Stimulated activated naive B cell treated with anti-CD40 and anti-IgM and Interleukin-4, amounts not matched to agents 10 μg/mL and 1 μg/mL and 100 μg/mL, for 72 hours (primary cell): ENCODE measurements around the gene IMP3.
A peak's percentile ranks its signal among the peaks of the same experiment; 100 is the strongest.

Experiments
- ATAC-seq, 2 donors: fragments of 150-1000 bp; cut with Tn5 transposase; replicated peaks; 2 replicates each; pipeline ENCODE4 v1.10.0; 2021; ENCODE audit warnings: moderate library complexity in 1 of 2
- DNase-seq: peaks from one replicate; pipeline ENCODE4 v3.0.0; 2021
- H3K27ac Mint-ChIP-seq: one replicate; pipeline ENCODE4 v1.8.0; 2022; ENCODE audit warnings: mild to moderate bottlenecking, mixed read lengths
- H3K27me3 Mint-ChIP-seq, 2 donors: one replicate each; pipeline ENCODE4 v1.8.0; 2022; ENCODE audit warnings: mixed read lengths in 2 of 2
- H3K36me3 Mint-ChIP-seq, 2 donors: one replicate each; pipeline ENCODE4 v1.8.0; 2022; ENCODE audit warnings: mixed read lengths in 2 of 2, mild to moderate bottlenecking in 1 of 2
- H3K4me1 Mint-ChIP-seq, 2 donors: one replicate each; pipeline ENCODE4 v1.8.0; 2022; ENCODE audit warnings: mixed read lengths in 2 of 2, mild to moderate bottlenecking in 1 of 2
- H3K4me3 Mint-ChIP-seq, 2 donors: one replicate each; pipeline ENCODE4 v1.8.0; 2022; ENCODE audit warnings: mild to moderate bottlenecking in 2 of 2, mixed read lengths in 2 of 2, moderate library complexity in 1 of 2
- H3K9me3 Mint-ChIP-seq, 2 donors: one replicate each; pipeline ENCODE4 v1.8.0; 2022; ENCODE audit warnings: mixed read lengths in 2 of 2, mild to moderate bottlenecking in 1 of 2

Gene IMP3

GRCh38 chr15:75677465-75678323 is 37.7 kb upstream of the IMP3 start:
- Mint-ChIP-seq H3K27ac (no peak overlapping the region), H3K27me3 (no peaks in the 10 kb centered on the region), H3K36me3 (no peaks in the 10 kb centered on the region), H3K4me3 (no peak overlapping the region), H3K4me1 (peaks cover 3 to 5% of the 10 kb centered on the region in 2 donors), H3K9me3 (no peaks in the 10 kb centered on the region)
- DNase-seq: no peak
- peak; percentile 38 to 54 for ATAC-seq

- DNase-seq (no peak), ATAC-seq (no peak)
- H3K4me3 Mint-ChIP-seq: no peak overlapping the region
- no peaks in the 10 kb centered on the region for H3K27me3 Mint-ChIP-seq
- H3K27ac Mint-ChIP-seq: no peak overlapping the region
- no peaks in the 10 kb centered on the region for H3K9me3 Mint-ChIP-seq
- H3K4me1 Mint-ChIP-seq: peaks cover 3 to 5% of the 10 kb centered on the region in 2 donors
- no peaks in the 10 kb centered on the region for H3K36me3 Mint-ChIP-seq
These were observed 36.9 kb upstream of the IMP3 start for GRCh38 chr15:75676688-75677464.

- no peaks in the 10 kb centered on the region for H3K27me3 Mint-ChIP-seq
- no peaks in the 10 kb centered on the region for H3K36me3 Mint-ChIP-seq
- no peak for ATAC-seq
- no peak overlapping the region for H3K27ac Mint-ChIP-seq
- no peak for DNase-seq
- no peak overlapping the region for H3K4me3 Mint-ChIP-seq
- H3K4me1 Mint-ChIP-seq: peaks cover 3 to 5% of the 10 kb centered on the region in 2 donors
- H3K9me3 Mint-ChIP-seq: no peaks in the 10 kb centered on the region
These were observed 35.8 kb upstream of the IMP3 start for GRCh38 chr15:75675579-75676404.

GRCh38 chr15:75674366-75674765 is 34.3 kb upstream of the IMP3 start:
- Mint-ChIP-seq H3K27ac (no peak overlapping the region), H3K4me3 (no peak overlapping the region), H3K4me1 (peaks cover 3 to 5% of the 10 kb centered on the region in 2 donors), H3K9me3 (no peaks in the 10 kb centered on the region), H3K27me3 (no peaks in the 10 kb centered on the region), H3K36me3 (no peaks in the 10 kb centered on the region)
- DNase-seq (no peak), ATAC-seq (no peak)

- Mint-ChIP-seq H3K4me1 (peaks cover 3 to 5% of the 10 kb centered on the region in 2 donors), H3K27ac (no peak overlapping the region), H3K4me3 (no peak overlapping the region), H3K27me3 (no peaks in the 10 kb centered on the region), H3K36me3 (no peaks in the 10 kb centered on the region), H3K9me3 (no peaks in the 10 kb centered on the region)
- DNase-seq: no peak
- peak in 1 of 2 donors; percentile 35 for ATAC-seq
These were observed 33.6 kb upstream of the IMP3 start for GRCh38 chr15:75673426-75674235.

- H3K4me3 Mint-ChIP-seq: no peak overlapping the region
- no peaks in the 10 kb centered on the region for H3K36me3 Mint-ChIP-seq
- H3K27ac Mint-ChIP-seq: no peak overlapping the region
- DNase-seq: no peak
- peaks cover 0 to under 1% of the 10 kb centered on the region in 2 donors for H3K27me3 Mint-ChIP-seq
- ATAC-seq: no peak
- H3K4me1 Mint-ChIP-seq: peaks cover under 1 to 2% of the 10 kb centered on the region in 2 donors
- H3K9me3 Mint-ChIP-seq: no peaks in the 10 kb centered on the region
These were observed 32.8 kb upstream of the IMP3 start for GRCh38 chr15:75672646-75673425.

GRCh38 chr15:75671730-75672602 is 31.9 kb upstream of the IMP3 start:
- ATAC-seq (no peak), DNase-seq (no peak)
- Mint-ChIP-seq H3K27ac (no peak overlapping the region), H3K4me3 (no peak overlapping the region), H3K9me3 (no peaks in the 10 kb centered on the region), H3K4me1 (no peaks in the 10 kb centered on the region), H3K27me3 (peaks cover 4 to 5% of the 10 kb centered on the region in 2 donors), H3K36me3 (no peaks in the 10 kb centered on the region)

GRCh38 chr15:75669879-75670212 is 29.8 kb upstream of the IMP3 start:
- DNase-seq (no peak), ATAC-seq (no peak)
- Mint-ChIP-seq H3K36me3 (no peaks in the 10 kb centered on the region), H3K4me3 (no peak overlapping the region), H3K27ac (no peak overlapping the region), H3K9me3 (no peaks in the 10 kb centered on the region), H3K4me1 (no peaks in the 10 kb centered on the region), H3K27me3 (peaks cover 8 to 11% of the 10 kb centered on the region in 2 donors)

- no peak overlapping the region for H3K4me3 Mint-ChIP-seq
- no peaks in the 10 kb centered on the region for H3K36me3 Mint-ChIP-seq
- DNase-seq (no peak), ATAC-seq (peak; percentile 39 to 59)
- H3K4me1 Mint-ChIP-seq: no peaks in the 10 kb centered on the region
- peak overlapping the region; percentile 26 for H3K27ac Mint-ChIP-seq
- no peaks in the 10 kb centered on the region for H3K9me3 Mint-ChIP-seq
- peaks cover 8 to 11% of the 10 kb centered on the region in 2 donors for H3K27me3 Mint-ChIP-seq
These were observed 29.3 kb upstream of the IMP3 start for GRCh38 chr15:75669191-75669878.

GRCh38 chr15:75666823-75667501 is 26.9 kb upstream of the IMP3 start:
- no peak for DNase-seq
- Mint-ChIP-seq H3K4me3 (no peak overlapping the region), H3K9me3 (no peaks in the 10 kb centered on the region), H3K4me1 (no peaks in the 10 kb centered on the region), H3K27me3 (peaks cover 8 to 11% of the 10 kb centered on the region in 2 donors), H3K27ac (no peak overlapping the region), H3K36me3 (no peaks in the 10 kb centered on the region)
- ATAC-seq: no peak

GRCh38 chr15:75663931-75664421 is 24.0 kb upstream of the IMP3 start:
- Mint-ChIP-seq H3K27ac (no peak overlapping the region), H3K27me3 (peaks cover 8 to 17% of the 10 kb centered on the region in 2 donors), H3K36me3 (no peaks in the 10 kb centered on the region), H3K4me1 (no peaks in the 10 kb centered on the region), H3K4me3 (no peak overlapping the region), H3K9me3 (no peaks in the 10 kb centered on the region)
- ATAC-seq (no peak), DNase-seq (no peak)
